Esophagus muscularis mucosa (tissue), 4 donors: ENCODE data around the gene TLE3. TPM values are rescaled to one million over a fixed set of nuclear protein-coding genes. Genes with fewer than 3 reads are reported as not detected.

Source experiments
- DNase-seq: peaks from one replicate; pipeline ENCODE4 v3.0.0-alpha.2; 2017; ENCODE audit errors: extremely low spot score
- H3K27ac ChIP-seq, 4 donors: fragments of 200-600 bp; sonication (generic); replicated peaks in 1 of 4; 1 replicate in 3 of 4; 2 replicates in 1 of 4; pipeline ENCODE4 v1.5.1; 2016 to 2019; ENCODE audit warnings: mild to moderate bottlenecking in 1 of 4
- H3K27me3 ChIP-seq, 4 donors: fragments of 200-600 bp; sonication (generic); one replicate each; pipeline versions ENCODE4 v1.5.1 to v1.6.0; 2016 to 2019
- H3K36me3 ChIP-seq, 4 donors: fragments of 200-600 bp; sonication (generic); one replicate each; pipeline ENCODE4 v1.5.1; 2016 to 2019
- H3K4me1 ChIP-seq, 4 donors: fragments of 200-600 bp; sonication (generic); one replicate each; pipeline ENCODE4 v1.5.1; 2016 to 2019
- H3K4me3 ChIP-seq, 4 donors: fragments of 200-600 bp; sonication (generic); 1 replicate in 2 of 4; 2 replicates in 2 of 4; pipeline ENCODE4 v1.5.1; 2016 to 2019; ENCODE audit warnings: mild to moderate bottlenecking in 4 of 4, moderate library complexity in 1 of 4
- H3K9me3 ChIP-seq, 4 donors: fragments of 200-600 bp; sonication (generic); 1 replicate in 3 of 4; 2 replicates in 1 of 4; pipeline ENCODE4 v1.5.1; 2016 to 2019
- EP300 ChIP-seq: sonication (generic); formaldehyde crosslinking; IDR thresholded peaks from one replicate; pipeline ENCODE4 v1.6.1; 2017; ENCODE audit warnings: antibody characterized with exemption
- POLR2A ChIP-seq: fragments of 450-650 bp; IDR thresholded peaks from one replicate; pipeline ENCODE4 v1.6.1; 2017; ENCODE audit warnings: antibody characterized with exemption, moderate library complexity, mild to moderate bottlenecking, low read depth
- POLR2AphosphoS5 ChIP-seq, 2 donors: sonication (generic); formaldehyde crosslinking; IDR thresholded peaks; one replicate each; pipeline ENCODE4 v1.6.1; 2017; ENCODE audit warnings: antibody characterized with exemption in 2 of 2
- WGBS: methylation state at CpG from one replicate; pipeline ENCODE4 v1.1.5; 2018; 5-methylcytosine and 5-hydroxymethylcytosine counted together
- intact Hi-C: fragments of 100-400 bp; cut with DNase I; formaldehyde crosslinking; loops from one replicate; pipeline ENCODE4 v1.15.1; 2023
- total RNA-seq, 4 donors: library from RNA; depleted of rRNA; stranded (reverse); fragments of >200 nt; gene quantifications; one replicate each; pipeline versions ENCODE4 v1.1.0 to v1.2.1, GENCODE V29; 2016
- TF ChIP-seq, protein P1 (sequence below), 3 experiments: fragments of 200-600 bp in 2 of 3; fragments of 450-650 bp in 1 of 3; sonication (generic) in 2 of 3; IDR thresholded peaks; one replicate each; pipeline ENCODE4 v1.5.1; 2017 to 2019; ENCODE audit warnings: antibody characterized with exemption in 3 of 3, mild to moderate bottlenecking in 2 of 3, moderate library complexity in 1 of 3

Gene TLE3
- total RNA-seq, 4 donors from 2014 or later, result 35.7 to 81.3 (median 59.2) TPM

DNA sequence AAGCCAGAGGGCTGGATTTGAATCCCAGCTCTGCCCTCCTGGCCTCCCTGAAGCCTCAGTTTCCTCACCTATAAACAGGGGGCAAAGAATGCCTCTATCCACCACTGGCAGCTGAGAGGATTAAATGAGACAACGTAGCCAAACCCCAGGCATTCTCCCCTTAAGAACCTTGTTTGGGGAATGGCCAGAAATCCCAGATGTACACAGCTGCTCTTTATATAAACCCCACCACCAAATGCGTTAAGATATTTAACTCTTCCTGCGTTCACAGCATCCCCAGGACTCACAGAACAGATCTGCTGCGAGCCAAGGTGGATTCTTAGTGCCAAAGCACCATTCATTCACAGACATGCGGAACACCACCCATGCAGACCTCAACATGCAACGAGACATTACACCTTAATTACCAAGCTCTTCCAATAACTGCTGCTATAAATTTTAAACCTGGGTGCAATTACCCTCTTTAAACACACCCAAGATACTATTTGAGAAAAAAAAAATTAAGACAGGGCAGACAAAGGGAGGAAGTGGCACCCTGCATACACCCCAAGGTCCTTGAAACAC, 5.2 kb downstream of the TLE3 start:
- Histone ChIP-seq H3K4me1 (peaks cover 60 to 90% (median 85%) of the 10 kb centered on the region in 4 donors), H3K27ac (peak overlapping the region; percentile 16 to 97 (median 60)), H3K4me3 (peak overlapping the region in 2 of 4 donors; percentile 0 to 25), H3K27me3 (no peaks in the 10 kb centered on the region), H3K36me3 (peaks cover 0 to 13% (median 3%) of the 10 kb centered on the region in 4 donors), H3K9me3 (no peaks in the 10 kb centered on the region)
- DNase-seq, result no peak
- TF ChIP-seq POLR2AphosphoS5 (IDR thresholded peaks at IDR 0.05) (no peak), POLR2A (no peak), EP300 (no peak)
- TF ChIP-seq, protein P1, sequence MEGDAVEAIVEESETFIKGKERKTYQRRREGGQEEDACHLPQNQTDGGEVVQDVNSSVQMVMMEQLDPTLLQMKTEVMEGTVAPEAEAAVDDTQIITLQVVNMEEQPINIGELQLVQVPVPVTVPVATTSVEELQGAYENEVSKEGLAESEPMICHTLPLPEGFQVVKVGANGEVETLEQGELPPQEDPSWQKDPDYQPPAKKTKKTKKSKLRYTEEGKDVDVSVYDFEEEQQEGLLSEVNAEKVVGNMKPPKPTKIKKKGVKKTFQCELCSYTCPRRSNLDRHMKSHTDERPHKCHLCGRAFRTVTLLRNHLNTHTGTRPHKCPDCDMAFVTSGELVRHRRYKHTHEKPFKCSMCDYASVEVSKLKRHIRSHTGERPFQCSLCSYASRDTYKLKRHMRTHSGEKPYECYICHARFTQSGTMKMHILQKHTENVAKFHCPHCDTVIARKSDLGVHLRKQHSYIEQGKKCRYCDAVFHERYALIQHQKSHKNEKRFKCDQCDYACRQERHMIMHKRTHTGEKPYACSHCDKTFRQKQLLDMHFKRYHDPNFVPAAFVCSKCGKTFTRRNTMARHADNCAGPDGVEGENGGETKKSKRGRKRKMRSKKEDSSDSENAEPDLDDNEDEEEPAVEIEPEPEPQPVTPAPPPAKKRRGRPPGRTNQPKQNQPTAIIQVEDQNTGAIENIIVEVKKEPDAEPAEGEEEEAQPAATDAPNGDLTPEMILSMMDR (IDR thresholded peaks at IDR 0.05), result no peak
- intact Hi-C loops, result loop anchor here (10.0 kb wide), 2 partner anchors 68 to 372 kb away; no protein-coding TSS in a partner anchor
- 62% methylated on average over 6 of the region's 6 CpGs for WGBS

DNA sequence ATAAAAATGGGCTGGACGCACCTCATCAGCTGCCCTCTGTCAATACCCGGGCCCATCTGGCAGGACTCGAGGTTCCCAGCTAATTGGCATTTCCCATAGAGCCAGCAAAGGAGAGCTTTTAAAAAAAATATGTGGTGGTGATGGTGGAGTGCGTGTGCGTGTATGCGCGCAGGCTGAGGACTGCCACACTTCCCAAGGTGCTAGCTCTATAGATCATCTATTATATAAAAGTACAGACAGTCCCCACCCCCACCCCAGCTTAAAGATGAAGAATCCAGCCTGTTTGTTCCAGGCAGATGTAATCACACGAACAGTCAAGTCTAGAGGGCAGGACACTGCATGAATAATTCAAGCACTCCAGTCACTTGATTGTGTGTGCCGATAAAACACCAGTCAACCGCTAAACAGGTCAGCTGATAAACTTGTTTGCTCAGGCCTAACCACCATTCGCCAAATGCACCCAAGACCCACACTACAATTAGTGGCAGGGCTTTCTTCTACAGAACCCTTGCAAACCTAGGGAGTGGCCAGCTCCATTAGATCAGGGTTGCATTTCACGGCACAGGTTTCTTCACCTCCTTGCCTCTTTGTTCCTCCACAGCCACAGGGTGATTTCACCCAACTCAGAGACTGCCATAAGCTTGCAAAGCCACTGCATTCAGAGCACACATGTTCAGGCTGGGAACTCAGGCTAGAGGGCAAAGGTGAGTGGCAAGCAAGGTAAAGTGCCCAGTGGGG, 5.8 kb downstream of the TLE3 start:
- 86% methylated on average over 12 of the region's 12 CpGs for WGBS
- peaks cover 0 to 18% (median 5%) of the 10 kb centered on the region in 4 donors for H3K36me3 ChIP-seq

DNA sequence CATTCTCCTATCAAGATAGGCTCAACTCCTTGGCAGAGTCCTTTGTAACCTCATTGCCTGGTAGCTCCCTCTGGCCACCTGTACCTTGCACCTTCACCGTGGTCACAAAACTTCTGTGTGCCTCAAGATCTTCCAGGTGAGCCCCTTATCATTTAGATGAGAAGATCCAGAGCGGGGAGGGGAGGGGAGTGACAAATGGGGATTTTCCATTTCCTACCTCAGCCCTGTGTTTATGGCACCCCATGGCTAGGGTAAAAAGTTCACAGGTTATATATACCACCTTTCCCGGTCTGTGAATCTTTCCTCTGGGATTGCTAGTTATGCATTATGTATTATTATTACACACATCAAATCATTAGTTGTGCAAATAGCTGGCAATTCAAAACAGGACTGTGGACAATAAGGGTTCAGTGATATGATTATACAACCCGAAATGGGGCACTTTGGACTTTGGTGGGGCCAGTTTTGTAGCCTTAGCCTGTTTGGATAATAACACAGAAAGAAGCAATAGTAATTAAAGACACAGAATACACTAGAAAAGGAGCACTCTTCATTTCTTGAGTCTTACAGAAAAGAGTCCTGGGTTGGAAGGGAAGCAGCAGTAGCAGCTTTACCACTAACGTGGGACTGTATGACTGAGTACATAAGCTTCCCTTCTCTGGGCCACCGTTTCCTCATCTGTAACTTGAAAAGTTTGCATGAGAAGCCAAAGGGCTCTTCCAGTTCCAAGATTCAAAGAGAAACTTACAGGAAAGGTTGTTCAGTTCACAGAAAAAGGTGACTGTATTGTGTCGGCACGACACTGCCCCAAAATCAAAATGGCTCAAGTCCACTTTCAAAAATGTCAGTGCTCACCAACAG, 7.1 kb downstream of the TLE3 start:
- Histone ChIP-seq H3K4me1 (peaks cover 56 to 96% (median 87%) of the 10 kb centered on the region in 4 donors), H3K27ac (peak overlapping the region in 3 of 4 donors; percentile 51 to 92 (median 70)), H3K36me3 (peaks cover 0 to 30% (median 6%) of the 10 kb centered on the region in 4 donors), H3K27me3 (no peaks in the 10 kb centered on the region), H3K9me3 (no peaks in the 10 kb centered on the region), H3K4me3 (no peak overlapping the region)
- intact Hi-C loops, result loop anchor here (10.0 kb wide), 2 partner anchors 66 to 374 kb away; no protein-coding TSS in a partner anchor
- no peak for DNase-seq
- 84% methylated on average over 8 of the region's 8 CpGs for WGBS
- TF ChIP-seq, protein P1 (IDR thresholded peaks at IDR 0.05), result no peak
- TF ChIP-seq EP300 (no peak), POLR2AphosphoS5 (IDR thresholded peaks at IDR 0.05) (no peak), POLR2A (no peak)

More for the DNA sequence above, 5.8 kb downstream of the TLE3 start:
- Histone ChIP-seq H3K4me1 (peaks cover 60 to 96% (median 91%) of the 10 kb centered on the region in 4 donors), H3K27ac (peak overlapping the region; percentile 28 to 97 (median 66)), H3K27me3 (no peaks in the 10 kb centered on the region), H3K9me3 (no peaks in the 10 kb centered on the region), H3K4me3 (peak overlapping the region in 2 of 4 donors; percentile 0 to 25)
- intact Hi-C loops, result loop anchor here (10.0 kb wide), 2 partner anchors 67 to 373 kb away; no protein-coding TSS in a partner anchor
- no peak for DNase-seq
- TF ChIP-seq POLR2AphosphoS5 (IDR thresholded peaks at IDR 0.05) (no peak), POLR2A (no peak), EP300 (no peak)
- TF ChIP-seq, protein P1 (IDR thresholded peaks at IDR 0.05), result no peak

DNA sequence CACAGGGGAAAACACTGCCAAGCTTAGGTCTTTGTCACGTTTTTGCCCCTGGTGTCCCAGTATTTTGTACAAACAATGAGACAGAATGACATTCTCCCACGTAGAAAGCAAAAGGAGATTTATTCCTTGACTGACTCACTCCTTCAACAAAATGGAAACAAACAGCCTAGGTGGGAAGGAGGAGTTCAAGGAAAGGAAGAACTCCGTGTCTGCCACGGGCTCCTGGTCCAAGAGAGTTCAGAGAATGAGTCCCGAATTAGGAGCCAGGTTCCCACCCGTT, 8.1 kb downstream of the TLE3 start:
- intact Hi-C loops, result no loop called here
- TF ChIP-seq POLR2AphosphoS5 (IDR thresholded peaks at IDR 0.05), result no peak
- TF ChIP-seq EP300, result no peak
- TF ChIP-seq, protein P1 (IDR thresholded peaks at IDR 0.05), result no peak
- no peak for TF ChIP-seq POLR2A
- Histone ChIP-seq H3K4me3 (peak overlapping the region in 2 of 4 donors; percentile 20 to 39), H3K36me3 (peaks cover 0 to 40% (median 14%) of the 10 kb centered on the region in 4 donors), H3K27me3 (no peaks in the 10 kb centered on the region), H3K27ac (peak overlapping the region; percentile 51 to 92 (median 62)), H3K4me1 (peaks cover 47 to 86% (median 77%) of the 10 kb centered on the region in 4 donors), H3K9me3 (no peaks in the 10 kb centered on the region)
- 58% methylated on average over 6 of the region's 6 CpGs for WGBS
- no peak for DNase-seq
